Tibial artery (tissue), 4 donors: ENCODE results near the gene ABCA10.
"Not testable (repeated sequence)": the region's sequence is repeated elsewhere in the genome, so short reads cannot be mapped to it uniquely, and the experiment has no call there.

Experiments used
- DNase-seq, 2 donors: peaks; one replicate each; pipeline ENCODE4 v3.0.0-alpha.2; 2019
- H3K27ac ChIP-seq, 2 donors: fragments of 200-600 bp; sonication (generic) in 1 of 2; 1 replicate in 1 of 2; 2 replicates in 1 of 2; pipeline ENCODE4 v1.5.1; 2018 to 2019; ENCODE audit warnings: mild to moderate bottlenecking in 1 of 2
- H3K27me3 ChIP-seq, 2 donors: fragments of 200-600 bp; sonication (generic) in 1 of 2; one replicate each; pipeline versions ENCODE4 v1.5.1 to v1.6.0; 2016 to 2019
- H3K36me3 ChIP-seq, 3 donors: fragments of 200-600 bp; sonication (generic) in 2 of 3; one replicate each; pipeline ENCODE4 v1.5.1; 2016 to 2019; ENCODE audit warnings: mild to moderate bottlenecking in 2 of 3
- H3K4me1 ChIP-seq, 4 donors: fragments of 200-600 bp; sonication (generic) in 2 of 4; 1 replicate in 3 of 4; 2 replicates in 1 of 4; pipeline ENCODE4 v1.5.1; 2016 to 2019
- H3K4me3 ChIP-seq, 2 donors: fragments of 200-600 bp; sonication (generic) in 1 of 2; 1 replicate in 1 of 2; 2 replicates in 1 of 2; pipeline ENCODE4 v1.5.1; 2018 to 2019; ENCODE audit warnings: mild to moderate bottlenecking in 2 of 2
- H3K9me3 ChIP-seq, 3 donors: fragments of 200-600 bp; sonication (generic) in 1 of 3; one replicate each; pipeline ENCODE4 v1.5.1; 2016 to 2019
- intact Hi-C: fragments of 100-400 bp; cut with DNase I; formaldehyde crosslinking; loops from one replicate; pipeline ENCODE4 v1.15.0; 2023; ENCODE audit warnings: low total_unique reads
- TF ChIP-seq, protein P1 (sequence below), 2 experiments: fragments of 200-600 bp in 1 of 2; fragments of 450-650 bp in 1 of 2; IDR thresholded peaks; one replicate each; pipeline ENCODE4 v1.5.1; 2017 to 2019; ENCODE audit warnings: antibody characterized with exemption in 2 of 2, mild to moderate bottlenecking in 1 of 2, moderate library complexity in 1 of 2

Gene ABCA10

DNA sequence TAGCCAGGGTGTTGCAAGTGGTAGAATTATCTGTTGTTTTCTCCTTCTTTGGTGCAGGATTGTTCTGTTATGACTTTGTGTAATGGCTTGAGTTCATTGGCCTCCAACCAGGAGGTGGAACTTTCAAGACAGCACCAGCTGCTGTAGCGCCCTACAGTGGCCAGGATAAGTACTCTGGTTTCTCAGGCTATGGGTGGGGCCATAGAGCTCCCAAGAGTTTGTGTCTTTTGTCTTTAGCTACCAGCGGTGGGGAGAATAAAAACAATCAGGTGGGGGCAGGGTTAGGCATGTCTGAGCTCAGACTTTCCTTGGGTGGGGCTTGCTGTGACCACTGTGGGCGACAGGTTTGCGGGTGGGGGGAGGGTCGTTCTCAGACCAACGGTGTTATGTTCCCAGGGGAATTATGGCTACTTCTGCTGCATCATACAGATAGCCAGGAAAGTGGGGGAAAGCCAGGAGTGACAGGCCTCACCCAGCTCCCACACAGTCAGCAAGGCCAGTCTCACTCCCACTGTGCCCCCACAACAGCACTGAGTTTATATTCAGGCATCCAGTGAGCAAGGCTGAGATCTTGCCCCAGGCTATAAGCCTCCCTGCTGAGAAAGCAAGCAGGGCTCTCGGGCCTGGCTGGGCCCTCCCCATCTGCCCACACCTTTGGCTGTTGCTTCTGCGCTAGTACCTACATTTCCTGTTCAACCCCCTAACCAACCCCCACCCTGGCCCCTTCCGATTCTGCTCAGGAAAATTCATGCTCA lies 15.4 kb downstream of the ABCA10 start:
- Histone ChIP-seq H3K36me3 (peaks cover 4 to 8% (median 7%) of the 10 kb centered on the region in 3 donors), H3K9me3 (no peaks in the 10 kb centered on the region), H3K27me3 (no peaks in the 10 kb centered on the region), H3K4me3 (no peak overlapping the region), H3K27ac (no peak overlapping the region), H3K4me1 (no peaks in the 10 kb centered on the region)
- TF ChIP-seq, protein P1, sequence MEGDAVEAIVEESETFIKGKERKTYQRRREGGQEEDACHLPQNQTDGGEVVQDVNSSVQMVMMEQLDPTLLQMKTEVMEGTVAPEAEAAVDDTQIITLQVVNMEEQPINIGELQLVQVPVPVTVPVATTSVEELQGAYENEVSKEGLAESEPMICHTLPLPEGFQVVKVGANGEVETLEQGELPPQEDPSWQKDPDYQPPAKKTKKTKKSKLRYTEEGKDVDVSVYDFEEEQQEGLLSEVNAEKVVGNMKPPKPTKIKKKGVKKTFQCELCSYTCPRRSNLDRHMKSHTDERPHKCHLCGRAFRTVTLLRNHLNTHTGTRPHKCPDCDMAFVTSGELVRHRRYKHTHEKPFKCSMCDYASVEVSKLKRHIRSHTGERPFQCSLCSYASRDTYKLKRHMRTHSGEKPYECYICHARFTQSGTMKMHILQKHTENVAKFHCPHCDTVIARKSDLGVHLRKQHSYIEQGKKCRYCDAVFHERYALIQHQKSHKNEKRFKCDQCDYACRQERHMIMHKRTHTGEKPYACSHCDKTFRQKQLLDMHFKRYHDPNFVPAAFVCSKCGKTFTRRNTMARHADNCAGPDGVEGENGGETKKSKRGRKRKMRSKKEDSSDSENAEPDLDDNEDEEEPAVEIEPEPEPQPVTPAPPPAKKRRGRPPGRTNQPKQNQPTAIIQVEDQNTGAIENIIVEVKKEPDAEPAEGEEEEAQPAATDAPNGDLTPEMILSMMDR (IDR thresholded peaks at IDR 0.05) = no peak
- intact Hi-C loops = no loop called here
- DNase-seq = no peak

DNA sequence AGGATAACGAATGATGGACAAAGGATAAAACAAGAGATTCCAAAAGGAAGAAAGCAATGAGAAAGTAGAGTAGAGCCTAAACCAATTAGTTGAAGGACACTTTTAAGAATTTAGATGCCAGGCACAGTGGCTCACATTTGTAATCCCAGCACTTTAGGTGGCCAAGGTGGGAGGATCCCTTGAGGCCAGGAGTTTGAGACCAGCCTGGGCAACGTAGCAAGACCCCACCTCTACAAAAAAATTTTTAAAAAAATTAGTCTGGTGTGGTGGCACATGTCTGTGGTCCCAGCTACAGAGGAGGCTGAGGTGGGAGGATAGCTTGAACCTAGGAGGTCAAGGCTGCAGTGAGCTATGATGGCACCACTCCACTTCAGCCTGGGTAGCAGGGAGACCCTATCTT lies 20.0 kb downstream of the ABCA10 start:
- no peak for DNase-seq
- no peak overlapping the region for H3K4me3 ChIP-seq
- no peaks in the 10 kb centered on the region for H3K27me3 ChIP-seq
- TF ChIP-seq, protein P1 (IDR thresholded peaks at IDR 0.05) = no peak
- H3K36me3 ChIP-seq = peaks cover 4 to 8% (median 7%) of the 10 kb centered on the region in 3 donors
- no peak overlapping the region for H3K27ac ChIP-seq
- H3K9me3 ChIP-seq = no peaks in the 10 kb centered on the region
- intact Hi-C loops = no loop called here
- H3K4me1 ChIP-seq = no peaks in the 10 kb centered on the region

DNA sequence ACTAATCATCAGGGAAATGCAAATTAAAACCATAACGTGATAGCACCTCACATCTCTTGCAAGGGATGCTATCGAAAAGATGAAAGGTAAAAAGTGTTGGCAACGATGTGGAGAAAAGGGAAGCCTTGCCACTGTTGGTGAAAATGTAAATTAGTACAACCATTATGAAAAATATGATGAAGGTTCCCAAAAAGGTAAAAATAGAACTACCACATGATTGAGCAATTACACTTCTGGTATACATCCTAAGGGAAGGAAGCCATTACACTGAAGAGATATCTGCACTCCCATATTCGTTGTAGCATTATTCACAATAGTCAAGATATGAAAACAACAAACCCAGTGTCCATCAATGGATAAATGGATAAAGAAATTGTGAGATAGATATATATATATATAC lies 21.5 kb downstream of the ABCA10 start:
- no peaks in the 10 kb centered on the region for H3K27me3 ChIP-seq
- intact Hi-C loops = no loop called here
- TF ChIP-seq, protein P1 (IDR thresholded peaks at IDR 0.05) = no peak
- no peak overlapping the region for H3K4me3 ChIP-seq
- no peaks in the 10 kb centered on the region for H3K4me1 ChIP-seq
- no peaks in the 10 kb centered on the region for H3K36me3 ChIP-seq
- no peak overlapping the region for H3K27ac ChIP-seq
- no peaks in the 10 kb centered on the region for H3K9me3 ChIP-seq
- no peak for DNase-seq

DNA sequence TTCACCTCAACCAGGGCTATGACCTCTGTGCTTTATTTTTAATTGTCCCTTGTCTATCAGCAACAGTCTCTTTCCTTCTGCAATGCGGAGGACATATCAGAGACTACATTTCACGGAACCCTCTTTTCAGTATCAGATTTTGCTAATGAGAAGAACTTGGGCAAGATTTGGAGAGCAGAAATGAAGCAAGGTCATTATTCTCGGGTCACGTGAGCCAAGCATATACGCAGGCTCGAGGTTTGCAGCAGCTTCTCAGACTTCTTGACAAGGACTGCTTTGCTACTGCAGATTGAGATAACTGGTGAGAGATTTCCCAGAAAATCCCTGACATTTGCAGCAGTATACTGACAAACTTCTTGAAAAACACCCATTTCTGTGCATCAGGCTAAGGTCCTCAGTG lies 30.4 kb downstream of the ABCA10 start:
- Histone ChIP-seq H3K9me3 (no peaks in the 10 kb centered on the region), H3K4me1 (no peaks in the 10 kb centered on the region), H3K27ac (no peak overlapping the region), H3K4me3 (no peak overlapping the region), H3K27me3 (no peaks in the 10 kb centered on the region), H3K36me3 (peaks cover 0 to 10% (median 0%) of the 10 kb centered on the region in 3 donors)
- DNase-seq = no peak
- TF ChIP-seq, protein P1 (IDR thresholded peaks at IDR 0.05) = no peak
- intact Hi-C loops = no loop called here

DNA sequence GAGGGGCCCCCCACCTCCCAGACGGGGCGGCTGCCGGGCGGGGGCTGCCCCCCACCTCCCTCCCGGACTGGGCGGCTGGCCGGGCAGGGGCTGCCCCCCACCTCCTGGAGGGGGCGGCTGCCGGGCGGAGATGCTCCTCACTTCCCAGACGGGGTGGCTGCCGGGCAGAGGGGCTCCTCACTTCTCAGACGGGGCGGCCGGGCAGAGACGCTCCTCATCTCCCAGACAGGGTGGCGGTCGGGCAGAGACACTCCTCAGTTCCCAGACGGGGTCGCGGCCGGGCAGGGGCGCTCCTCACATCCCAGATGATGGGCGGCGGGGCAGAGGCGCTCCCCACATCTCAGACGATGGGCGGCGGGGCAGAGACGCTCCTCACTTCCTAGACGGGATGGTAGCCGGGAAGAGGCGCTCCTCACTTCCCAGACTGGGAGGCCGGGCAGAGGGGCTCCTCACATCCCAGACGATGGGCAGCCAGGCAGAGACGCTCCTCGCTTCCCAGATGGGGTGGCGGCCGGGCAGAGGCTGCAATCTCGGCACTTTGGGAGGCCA lies 32.4 kb downstream of the ABCA10 start:
- H3K4me3 ChIP-seq, H3K4me1 ChIP-seq, intact Hi-C loops, H3K27ac ChIP-seq, DNase-seq, H3K9me3 ChIP-seq, H3K27me3 ChIP-seq: not testable (repeated sequence)
- peaks cover 0 to 10% (median 0%) of the 10 kb centered on the region in 3 donors for H3K36me3 ChIP-seq

DNA sequence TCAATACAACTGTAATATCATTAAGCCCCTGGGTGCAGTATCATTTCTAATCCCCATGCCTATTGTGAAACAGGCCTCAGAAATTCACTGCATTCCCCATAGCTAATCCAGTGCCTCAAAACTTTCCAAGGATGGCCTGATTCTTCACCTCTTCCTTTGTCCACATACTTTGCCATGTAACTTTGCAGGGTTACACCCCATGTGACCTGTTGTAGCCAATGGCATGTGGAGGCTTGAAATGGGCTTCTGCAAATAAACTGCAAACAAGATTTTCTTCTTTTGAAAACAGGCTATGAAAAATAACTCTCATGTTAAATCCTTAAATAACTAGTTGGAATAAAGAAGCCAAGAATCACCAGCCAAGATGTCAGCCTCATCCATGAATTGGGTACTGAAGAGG lies 35.9 kb downstream of the ABCA10 start:
- Histone ChIP-seq H3K4me1 (no peaks in the 10 kb centered on the region), H3K27me3 (no peaks in the 10 kb centered on the region), H3K27ac (no peak overlapping the region), H3K4me3 (no peak overlapping the region), H3K9me3 (no peaks in the 10 kb centered on the region), H3K36me3 (peaks cover 0 to 10% (median 0%) of the 10 kb centered on the region in 3 donors)
- TF ChIP-seq, protein P1 (IDR thresholded peaks at IDR 0.05) = no peak
- intact Hi-C loops = no loop called here
- DNase-seq = no peak
